NCI-H82 treated with DMSO at 0.1 percent for 48 hours (cell line): Measurements from ENCODE around the gene KRTAP2-2.
"Not testable (repeated sequence)": the region's sequence is repeated elsewhere in the genome, so short reads cannot be mapped to it uniquely, and the experiment has no call there.

Experiments
- DNase-seq: peaks from one replicate; lab custom pipeline; 2025; ENCODE audit not compliant: unreplicated experiment; lab: John Stamatoyannopoulos, UW

KRTAP2-2 gene

DNA sequence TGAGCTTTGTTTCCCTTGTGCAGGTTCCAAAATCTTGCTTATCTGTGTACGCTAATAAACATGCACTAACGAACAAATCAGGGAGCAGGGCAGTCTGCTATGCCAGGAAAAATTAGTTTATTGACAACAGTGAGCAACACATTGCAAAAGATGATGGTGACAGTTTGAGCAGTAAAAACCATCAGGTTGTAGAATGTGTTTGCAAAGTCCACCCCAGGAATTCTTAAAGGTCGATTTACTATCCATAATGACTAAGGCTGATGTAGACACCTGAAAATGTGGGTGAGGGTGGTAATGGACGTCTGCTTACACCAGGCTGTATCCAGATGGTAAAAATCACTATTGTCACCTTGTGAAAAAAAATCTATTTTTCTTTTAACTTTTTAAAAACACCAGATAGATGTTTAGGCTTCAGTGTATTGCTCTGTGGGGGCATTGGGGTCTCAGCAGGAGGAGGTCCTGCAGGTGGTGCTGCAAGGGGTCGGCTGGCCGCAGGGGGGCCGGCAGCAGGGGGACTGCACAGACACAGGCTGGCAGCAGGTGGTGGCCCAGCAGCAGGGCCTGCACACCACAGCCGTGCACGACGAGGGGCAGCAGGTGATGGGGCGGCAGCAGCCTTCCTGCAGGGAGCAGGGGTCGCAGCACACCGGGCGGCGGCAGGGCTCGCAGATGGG lies 10.1 kb upstream of the KRTAP2-2 start:
- not testable (repeated sequence) for DNase-seq

DNA sequence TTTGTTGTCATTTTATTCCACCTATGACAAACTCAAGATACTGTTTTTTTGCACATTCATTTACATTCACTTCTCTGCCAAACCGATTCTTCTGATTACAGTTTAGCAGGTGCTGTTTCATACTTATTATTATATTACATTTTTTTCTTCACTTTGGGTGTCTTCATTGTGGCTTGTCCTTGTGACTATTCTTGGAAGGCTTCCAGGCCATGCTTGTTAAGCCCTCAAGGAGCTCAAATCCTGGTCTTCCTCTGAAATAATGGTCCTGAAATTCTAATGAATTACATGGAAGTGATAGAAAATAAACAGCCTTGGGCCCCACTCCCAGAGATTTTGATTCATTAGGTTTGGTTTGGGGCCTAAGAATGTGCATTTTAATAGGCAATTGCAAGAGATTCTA lies 9.3 kb upstream of the KRTAP2-2 start:
- no peak for DNase-seq

DNA sequence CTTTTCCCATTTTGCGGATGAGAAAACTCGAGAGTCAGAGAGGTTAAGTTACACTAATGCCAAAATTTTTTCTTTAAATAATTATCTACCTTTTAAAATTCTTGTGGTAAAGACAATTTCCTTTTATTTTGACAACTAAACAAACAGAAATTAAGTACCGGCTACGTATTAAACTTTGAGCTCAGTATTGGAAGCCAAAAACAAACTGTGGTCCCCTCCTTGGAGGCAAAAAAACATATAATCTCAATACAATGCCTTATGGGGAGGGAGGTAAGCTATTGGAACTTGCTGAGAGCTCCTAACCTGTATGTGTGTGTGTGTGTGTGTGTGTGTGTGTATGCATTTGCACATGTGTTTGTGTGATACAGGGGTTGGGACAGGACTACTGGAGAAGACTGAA lies 8.4 kb upstream of the KRTAP2-2 start:
- DNase-seq: no peak

DNA sequence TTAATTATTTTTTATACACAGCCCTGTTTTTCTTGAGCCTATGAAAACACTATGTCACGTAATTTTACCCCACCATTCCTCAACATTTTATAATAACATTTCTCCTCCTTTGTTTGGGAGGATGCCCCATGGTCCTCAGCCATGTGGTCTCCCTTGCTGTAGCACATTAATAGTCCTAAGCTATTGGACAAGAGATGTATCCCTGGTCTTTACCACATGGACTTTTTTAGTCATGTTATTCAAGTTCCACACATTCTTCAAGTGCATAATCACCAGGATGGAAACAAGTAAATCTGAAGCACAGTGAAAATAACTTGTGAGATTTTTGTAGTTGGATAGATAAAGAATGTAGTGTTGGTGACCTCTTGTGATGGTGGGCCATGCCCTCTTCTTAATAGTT lies 6.9 kb upstream of the KRTAP2-2 start:
- DNase-seq: no peak

DNA sequence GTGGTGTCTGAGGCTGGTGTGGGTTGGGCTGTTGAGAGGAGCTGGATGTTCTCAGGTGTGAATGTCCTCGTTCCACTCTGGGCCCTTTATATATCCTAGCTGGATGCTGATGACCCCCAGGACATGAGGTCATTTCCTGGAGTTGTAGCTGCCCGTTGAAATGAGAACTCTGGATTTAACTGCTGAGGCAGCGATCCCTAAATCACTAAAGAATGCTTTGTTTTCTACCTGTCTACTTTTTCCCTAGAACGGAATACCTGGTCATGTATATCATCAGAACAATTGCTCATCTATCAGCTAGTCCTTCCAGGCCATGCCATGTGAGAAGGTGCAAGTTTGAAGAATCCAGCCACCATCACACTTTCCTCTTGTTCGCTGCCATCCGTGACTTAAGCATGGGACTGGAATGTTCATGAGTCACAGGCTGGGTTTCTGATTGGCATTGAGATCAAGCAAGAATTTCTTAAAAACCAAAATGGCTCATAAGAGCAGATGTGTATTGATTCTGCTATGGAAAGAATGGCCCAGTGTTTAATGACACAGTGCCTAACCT lies 5.1 kb upstream of the KRTAP2-2 start, which contains the start of gene KRTAP2-3:
KRTAP2-3 (minus strand) TSS at position 63 of the 553 bp plus-strand sequence. CDS start 64 bp downstream, outside the sequence.
- no peak for DNase-seq

DNA sequence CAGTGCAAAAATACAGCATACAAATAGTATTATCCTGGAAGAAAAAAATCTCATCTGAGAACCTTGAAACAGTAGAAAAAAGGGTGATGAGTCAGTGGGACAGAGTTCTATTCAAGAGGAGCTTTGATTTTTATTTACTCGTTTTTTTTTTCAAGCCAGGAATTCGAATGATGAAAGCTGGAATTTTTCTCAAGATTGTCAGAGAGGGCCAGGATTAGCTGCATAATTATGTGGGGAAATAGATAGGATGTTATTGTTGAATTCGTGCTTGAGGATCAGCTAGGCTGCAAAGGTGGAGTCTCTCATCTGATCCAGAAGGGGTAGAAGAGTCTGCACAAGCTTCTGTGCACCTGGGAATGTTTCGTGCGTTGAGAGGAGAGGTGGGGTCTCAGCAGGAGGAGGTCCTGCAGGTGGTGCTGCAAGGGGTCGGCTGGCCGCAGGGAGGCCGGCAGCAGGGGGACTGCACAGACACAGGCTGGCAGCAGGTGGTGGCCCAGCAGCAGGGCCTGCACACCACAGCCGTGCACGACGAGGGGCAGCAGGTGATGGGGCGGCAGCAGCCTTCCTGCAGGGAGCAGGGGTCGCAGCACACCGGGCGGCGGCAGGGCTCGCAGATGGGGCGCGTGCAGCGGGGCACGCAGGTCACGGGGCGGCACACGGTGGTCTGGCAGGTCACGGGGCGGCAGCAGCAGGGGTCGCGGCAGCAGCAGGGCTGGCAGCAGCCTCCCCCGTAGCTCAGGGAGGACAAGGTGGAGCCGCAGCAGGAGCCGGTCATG lies 4.4 kb upstream of the KRTAP2-2 start:
- DNase-seq: not testable (repeated sequence)

DNA sequence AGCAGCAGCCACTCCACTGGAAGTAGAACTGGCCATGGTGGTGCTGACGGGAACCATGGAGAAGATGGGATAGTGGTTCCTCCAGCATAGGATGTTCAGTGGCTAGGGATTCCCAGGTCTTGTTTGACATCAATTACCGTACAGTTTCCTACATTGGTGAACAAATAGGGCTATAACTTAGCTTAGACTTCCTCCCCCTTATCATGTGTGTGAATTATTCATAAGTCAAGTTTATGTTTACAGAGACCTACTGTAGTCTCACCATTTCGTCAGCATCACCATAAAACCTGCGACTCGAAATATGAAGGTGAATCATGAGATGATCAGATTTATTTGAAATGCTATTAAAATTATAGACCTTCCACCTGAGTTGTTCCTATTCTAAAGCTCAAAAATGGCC lies 3.7 kb upstream of the KRTAP2-2 start:
- no peak for DNase-seq

DNA sequence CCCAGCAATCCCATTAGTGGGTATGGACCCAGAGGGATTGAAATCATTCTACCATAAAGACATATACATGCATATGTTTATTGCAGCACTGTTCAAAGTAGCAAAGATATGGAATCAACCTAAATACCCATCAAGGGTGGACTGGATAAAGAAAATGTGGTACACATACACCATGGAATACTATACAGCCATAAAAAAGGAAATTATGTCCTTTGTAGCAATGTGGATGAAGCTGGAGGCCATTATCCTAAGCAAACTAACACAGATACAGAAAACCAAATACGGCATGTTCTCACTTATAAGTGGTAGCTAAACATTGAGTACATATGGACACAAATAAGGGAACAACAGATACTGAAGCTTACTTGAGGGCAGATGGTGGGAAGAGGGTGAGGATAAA lies 2.5 kb upstream of the KRTAP2-2 start:
- no peak for DNase-seq

DNA sequence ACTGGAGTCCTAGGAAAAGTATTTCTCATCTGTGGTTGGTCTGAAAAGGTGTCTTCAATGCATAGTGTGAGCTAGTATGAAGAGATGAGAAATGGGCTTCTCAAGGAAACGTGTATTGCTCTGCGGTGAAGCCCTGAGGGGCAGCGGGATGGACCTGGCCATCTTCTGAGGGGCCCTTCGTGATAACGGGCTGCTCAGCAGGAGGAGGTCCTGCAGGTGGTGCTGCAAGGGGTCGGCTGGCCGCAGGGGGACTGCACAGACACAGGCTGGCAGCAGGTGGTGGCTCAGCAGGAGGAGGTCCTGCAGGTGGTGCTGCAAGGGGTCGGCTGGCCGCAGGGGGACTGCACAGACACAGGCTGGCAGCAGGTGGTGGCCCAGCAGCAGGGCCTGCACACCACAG lies 474 bp downstream of the KRTAP2-2 start:
- DNase-seq: not testable (repeated sequence)

DNA sequence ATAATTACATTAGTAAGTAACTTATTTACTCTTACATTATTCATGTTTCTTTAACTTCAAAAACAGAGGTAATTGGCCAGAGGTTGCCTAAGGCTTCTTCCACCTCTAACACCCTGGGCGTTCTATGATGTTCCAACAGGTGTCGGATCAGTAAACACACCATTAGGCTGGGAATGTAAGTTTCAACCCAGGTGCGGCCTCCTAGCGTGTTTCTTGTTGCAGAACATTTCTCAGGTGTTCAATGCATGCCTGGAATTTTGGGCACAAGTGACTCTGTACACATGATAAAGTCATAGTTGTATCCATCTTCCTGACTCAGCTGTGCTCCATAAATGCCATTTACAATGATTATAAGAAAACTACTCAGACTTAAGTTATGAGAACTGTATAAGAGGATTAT lies 1.0 kb downstream of the KRTAP2-2 start:
- no peak for DNase-seq

DNA sequence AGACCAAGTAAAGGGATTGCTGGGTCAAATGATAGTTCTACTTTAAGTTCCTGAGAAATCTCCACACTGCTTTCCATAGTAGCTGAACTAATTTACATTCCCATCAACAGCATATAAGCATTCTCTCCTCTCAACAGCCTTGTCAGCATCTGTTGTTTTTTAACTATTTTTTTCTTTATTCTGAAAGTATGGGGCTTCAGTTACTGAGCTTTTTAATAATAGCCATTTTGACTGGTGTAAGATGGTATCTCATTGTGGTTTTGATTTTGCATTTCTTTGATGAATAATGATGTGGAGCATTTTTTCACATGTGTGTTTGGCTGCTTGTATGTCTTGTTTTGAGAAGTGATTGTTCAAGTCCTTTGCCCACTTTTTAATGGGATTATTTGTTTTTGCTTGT lies 2.5 kb downstream of the KRTAP2-2 start:
- DNase-seq: no peak

DNA sequence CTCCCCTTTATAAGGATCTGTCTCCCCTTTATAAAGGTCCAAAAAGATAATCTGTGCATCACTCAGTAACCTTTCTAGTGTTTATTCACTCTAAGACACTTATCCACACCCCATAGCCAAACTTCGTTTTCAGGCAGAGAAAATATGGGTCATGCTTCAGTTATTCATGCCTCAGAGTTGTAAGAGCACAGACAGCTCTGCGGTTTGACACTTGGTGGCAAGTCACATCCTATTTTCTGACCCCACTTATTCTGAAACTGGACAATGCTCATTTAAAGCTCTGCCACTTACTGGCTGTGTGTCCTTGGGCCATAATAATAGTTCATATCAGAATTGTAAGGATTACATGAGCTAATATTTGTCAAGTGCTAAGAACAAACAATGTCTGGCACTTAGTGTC lies 5.9 kb downstream of the KRTAP2-2 start:
- no peak for DNase-seq

DNA sequence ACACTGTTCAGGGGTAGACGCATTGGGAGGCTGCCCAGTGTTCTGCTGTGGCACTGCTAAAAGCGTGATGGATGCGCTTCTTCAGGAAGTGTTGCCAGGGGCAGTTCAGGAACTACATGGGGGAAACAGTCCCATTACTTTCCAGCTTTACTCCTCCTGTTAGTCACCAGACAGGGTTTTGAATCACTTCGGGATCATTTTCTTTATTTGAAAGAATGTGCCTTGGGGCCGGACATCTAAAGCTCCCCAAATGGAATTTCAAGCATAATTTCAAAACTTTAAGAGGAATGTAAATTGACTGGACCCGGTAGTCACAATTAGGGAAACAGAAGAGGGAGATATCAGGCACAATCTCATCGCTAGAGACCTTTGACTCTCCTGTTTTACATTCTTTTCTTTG lies 6.6 kb downstream of the KRTAP2-2 start:
- no peak for DNase-seq

DNA sequence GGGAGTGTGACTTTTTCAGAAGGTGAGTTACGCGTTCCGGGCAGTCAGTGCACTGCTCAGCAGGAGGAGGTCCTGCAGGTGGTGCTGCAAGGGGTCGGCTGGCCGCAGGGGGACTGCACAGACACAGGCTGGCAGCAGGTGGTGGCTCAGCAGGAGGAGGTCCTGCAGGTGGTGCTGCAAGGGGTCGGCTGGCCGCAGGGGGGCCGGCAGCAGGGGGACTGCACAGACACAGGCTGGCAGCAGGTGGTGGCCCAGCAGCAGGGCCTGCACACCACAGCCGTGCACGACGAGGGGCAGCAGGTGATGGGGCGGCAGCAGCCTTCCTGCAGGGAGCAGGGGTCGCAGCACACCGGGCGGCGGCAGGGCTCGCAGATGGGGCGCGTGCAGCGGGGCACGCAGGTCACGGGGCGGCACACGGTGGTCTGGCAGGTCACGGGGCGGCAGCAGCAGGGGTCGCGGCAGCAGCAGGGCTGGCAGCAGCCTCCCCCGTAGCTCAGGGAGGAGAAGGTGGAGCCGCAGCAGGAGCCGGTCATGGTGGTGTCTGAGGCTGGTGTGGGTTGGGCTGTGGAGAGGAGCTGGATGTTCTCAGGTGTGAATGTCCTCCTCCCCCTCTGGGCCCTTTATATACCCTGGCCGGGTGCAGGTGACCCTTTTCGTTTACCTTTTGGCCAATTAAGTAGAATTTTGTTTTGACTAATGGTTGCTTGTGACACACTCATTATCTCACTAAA lies 8.1 kb downstream of the KRTAP2-2 start, which contains the start of gene KRTAP2-1:
KRTAP2-1 (minus strand) TSS at position 582 of the 731 bp plus-strand sequence; CDS start at position 533, 49 bp downstream.
- not testable (repeated sequence) for DNase-seq

DNA sequence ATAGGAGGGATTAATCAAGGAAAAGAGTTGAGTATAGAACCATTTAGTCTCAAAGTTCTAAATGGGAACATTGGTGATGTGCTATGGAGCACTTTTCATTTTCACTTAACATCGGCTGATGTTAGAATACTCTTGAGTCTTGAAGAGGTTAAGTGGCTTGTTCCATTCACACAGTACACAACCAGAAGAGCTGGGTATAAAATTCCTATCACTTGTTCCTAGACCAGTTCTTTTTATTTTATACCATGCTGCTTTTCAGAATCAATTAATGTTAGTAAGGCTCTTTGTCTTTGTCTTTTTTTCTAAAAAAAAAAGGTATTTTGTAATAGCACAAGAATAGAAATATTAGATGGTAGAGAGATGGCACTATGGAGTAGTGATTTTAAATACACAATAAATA lies 12.1 kb downstream of the KRTAP2-2 start:
- no peak for DNase-seq

DNA sequence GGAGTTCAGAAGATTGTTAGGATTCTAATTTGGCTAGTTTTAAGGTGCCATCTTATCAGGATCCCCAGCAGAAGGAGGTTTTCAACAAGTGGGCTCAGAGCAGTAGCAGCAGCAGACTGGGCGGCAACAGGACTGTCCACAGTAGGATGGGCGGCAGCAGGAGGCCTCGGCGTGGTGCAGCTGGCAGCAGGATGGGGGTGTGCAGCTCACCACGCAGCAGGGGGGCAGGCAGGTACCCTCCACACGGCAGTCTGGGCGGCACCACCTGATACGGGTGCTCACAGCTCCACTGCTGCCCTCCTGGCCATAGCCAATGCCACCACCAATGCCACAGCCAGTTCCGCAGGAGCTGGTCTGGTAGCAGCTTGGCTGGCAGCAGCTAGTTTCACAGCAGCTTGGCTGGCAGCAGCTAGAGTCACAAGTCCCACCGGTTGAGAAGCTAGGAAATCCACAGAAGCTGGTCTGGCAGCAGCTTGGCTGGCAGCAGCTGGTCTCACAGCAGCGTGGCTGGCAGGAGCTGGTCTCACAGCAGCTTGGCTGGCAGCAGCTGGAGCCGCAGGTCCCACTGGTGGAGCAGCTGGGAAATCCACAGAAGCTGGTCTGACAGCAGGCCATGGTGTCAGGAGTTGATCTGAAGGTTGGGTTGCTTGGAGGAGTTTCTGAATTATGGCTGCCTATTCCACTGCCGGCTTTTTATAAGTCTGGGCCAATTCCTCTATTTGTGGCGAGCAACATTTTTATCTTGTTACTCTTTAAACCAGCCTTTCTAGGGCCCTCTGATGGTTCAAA lies 14.1 kb downstream of the KRTAP2-2 start, which contains the start of gene KRTAP1-1:
KRTAP1-1 (minus strand) TSS at position 668 of the 789 bp plus-strand sequence; CDS start at position 615, 53 bp downstream.
- DNase-seq: not testable (repeated sequence)

DNA sequence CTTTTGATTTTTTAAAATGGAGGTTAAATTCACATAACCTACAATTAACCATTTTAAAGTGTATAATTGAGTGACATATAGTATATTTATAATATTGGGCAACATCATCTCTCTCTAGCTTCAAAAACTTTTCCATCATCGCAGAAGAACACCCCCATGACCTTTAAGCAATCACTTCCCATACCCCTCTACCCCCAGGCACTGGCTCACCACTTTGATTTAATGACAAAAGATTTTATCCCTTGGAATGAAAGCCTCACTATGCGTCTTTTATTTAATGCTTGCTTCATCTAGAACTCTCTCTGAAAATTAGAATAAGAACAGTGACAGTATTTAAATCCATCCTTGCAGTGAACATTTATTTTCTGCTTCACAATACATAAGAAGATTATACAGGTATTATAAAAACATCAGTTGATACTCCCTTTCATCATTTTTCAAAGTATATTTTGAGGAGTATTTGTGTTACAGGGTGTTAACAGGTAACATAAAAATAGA lies 17.1 kb downstream of the KRTAP2-2 start:
- no peak for DNase-seq

DNA sequence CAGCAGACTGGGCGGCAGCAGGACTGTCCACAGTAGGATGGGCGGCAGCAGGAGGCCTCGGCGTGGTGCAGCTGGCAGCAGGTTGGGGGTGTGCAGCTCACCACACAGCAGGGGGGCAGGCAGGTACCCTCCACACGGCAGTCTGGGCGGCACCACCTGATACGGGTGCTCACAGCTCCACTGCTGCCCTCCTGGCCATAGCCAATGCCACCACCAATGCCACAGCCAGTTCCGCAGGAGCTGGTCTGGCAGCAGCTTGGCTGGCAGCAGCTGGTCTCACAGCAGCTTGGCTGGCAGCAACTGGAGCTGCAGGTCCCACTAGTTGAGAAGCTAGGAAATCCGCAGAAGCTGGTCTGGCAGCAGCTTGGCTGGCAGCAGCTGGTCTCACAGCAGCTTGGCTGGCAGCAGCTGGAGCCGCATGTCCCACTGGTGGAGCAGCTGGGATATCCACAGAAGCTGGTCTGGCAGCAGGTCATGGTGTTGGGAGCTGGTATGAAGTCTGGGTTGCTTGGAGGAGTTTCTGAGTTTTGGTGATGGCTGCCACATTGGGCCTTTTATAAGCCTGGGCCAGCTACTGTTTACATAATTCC lies 20.6 kb downstream of the KRTAP2-2 start, which contains the start of gene KRTAP1-3:
KRTAP1-3 (minus strand) TSS at position 529 of the 590 bp plus-strand sequence; CDS start at position 476, 53 bp downstream.
- DNase-seq: not testable (repeated sequence)

DNA sequence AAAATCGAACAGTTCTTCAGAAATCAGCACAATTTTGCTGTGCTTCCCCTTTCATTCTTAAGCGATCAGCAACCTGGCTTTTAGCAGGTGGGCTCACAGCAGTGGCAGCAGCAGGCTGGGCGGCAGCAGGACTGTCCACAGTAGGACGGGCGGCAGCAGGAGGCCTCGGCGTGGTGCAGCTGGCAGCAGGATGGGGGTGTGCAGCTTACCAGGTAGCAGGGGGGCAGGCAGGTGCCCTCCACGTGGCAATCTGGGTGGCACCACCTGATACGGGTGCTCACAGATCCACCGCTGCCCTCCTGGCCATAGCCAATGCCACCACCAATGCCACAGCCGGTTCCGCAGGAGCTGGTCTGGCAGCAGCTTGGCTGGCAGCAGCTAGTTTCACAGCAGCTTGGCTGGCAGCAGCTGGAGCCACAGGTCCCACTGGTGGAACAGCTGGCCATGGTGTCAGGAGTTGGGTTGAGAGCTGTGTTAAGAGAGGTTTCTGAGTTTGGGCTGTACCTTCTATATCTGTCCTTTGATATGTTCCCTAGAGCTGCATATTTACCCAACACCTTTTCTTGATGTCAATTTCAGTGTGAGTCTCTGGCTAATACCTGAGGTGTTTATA lies 25.3 kb downstream of the KRTAP2-2 start, which contains the start of gene KRTAP1-4:
KRTAP1-4 (minus strand) TSS at position 563 of the 613 bp plus-strand sequence; CDS start at position 446, 117 bp downstream.
- no peak for DNase-seq
